HS-27A (cell line): ENCODE measurements around the gene SERTM2.
"Not testable (repeated sequence)": the region's sequence is repeated elsewhere in the genome, so short reads cannot be mapped to it uniquely, and the experiment has no call there.

Experiments used
- DNase-seq: peaks from one replicate; pipeline ENCODE4 v3.0.0-alpha.2; 2012; ENCODE audit warnings: low read depth, missing footprints

SERTM2 gene

DNA sequence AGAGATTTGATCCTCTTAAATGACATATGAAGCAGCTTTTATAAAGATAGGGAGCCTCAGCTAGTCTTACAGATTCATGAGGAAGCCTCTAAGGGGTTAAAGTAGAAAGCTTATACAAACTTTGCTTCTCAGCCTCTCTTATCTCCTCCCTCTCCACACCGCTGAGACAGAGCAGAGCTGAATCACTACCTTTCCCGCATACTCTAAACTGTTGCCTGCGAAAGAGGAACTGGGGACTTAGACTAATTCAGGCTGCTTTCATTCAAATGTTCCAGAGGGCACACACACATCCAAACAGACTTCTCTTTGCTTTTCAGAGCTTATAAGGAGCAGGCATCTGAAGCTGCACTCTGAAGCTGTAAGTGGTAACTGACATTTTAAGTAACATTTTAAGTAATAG is at the start of gene SERTM2:
TSS of gene SERTM2 (plus strand) at position 169 of the 400 bp plus-strand sequence. CDS start 7,213 bp downstream, outside the sequence.
- DNase-seq: no peak

DNA sequence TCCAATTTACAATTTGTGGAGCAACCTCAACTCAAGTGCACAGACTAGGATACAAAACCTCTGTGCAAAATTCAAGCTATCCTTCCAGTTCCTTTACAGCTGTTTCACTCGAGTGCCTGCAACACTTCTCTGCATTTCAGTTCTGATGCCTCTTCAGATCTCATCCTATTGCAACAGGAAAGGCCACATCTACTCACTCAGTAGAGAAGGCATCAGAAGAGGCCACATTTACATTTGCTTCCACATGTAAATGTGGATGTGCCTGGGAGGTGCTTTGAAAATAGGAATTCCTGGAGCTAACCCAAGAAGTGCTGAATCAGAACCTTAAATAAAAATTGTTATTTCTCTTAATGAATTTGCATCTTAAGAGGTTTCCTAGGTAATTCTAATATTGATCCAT is 45.8 kb upstream of the SERTM2 start:
- no peak for DNase-seq

DNA sequence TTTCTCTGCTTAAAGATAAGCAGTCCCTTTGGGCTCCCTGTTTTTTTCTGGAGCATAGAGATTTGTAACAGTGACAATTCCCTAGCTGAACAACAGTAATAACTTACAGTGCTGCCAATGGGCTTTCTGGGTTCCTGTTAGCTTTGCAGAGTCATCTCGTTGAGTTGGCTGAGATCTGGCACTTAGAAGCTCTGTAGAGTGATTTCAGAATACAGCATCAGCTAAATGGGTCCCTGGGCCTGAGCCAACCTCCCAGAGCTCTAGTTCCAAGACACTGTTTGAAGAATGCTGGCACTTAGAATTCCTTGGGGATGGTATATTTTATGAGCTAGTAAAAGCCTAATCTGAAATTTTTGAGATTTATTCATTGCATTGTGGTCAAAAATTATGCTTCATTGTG is 43.5 kb upstream of the SERTM2 start:
- DNase-seq: no peak

DNA sequence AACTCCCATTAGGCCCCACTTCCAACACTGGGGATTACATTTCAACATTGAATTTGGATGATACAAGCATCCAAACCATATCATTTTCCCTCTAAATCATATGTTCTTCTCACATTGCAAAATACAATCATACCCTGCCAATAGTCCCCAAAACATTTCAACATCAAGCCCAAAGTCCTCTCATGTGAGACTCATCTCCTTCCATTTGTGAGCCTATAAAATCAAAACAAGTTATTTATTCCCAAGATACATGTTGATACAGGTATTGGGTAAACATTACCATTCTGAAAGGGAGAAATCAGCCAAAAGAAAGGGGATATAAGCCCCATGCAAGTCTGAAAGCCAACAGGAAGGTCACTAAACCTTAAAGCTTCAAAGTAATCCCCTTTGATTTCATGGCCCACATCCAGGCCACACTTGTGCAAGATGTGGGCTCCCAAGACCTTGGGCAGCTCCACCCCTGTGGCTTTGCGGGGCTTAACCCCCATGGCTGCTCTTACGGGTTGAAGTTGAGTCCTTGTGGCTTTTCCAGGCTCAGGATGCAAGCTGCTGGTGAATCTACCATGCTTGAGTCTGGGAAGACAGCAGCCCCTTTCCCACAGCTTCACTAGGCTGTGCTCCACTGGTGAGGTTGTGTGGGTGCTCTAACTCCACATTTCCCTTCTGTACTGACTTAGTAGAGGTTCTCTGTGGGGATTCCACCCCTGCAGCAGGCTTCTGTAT is 40.6 kb upstream of the SERTM2 start:
- DNase-seq: no peak

DNA sequence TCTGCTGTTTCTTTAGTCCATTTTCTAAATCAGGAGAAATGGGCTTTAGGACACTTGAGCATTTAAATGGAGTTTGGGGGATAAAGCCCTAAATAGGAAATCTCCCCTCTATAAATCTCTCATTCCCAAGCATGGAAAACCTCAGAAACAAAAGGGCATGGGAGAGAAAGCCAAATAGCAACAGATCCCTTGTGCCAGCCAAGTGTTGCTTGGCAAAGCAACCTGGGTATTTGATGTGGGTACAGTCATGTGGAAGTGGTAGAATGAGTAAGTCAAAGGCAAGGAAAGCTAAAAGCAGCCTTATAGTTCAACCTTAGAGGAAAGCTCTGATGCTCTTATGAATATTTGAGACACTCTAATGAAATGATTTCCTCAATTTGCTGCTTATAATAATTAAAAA is 29.5 kb upstream of the SERTM2 start:
- no peak for DNase-seq

DNA sequence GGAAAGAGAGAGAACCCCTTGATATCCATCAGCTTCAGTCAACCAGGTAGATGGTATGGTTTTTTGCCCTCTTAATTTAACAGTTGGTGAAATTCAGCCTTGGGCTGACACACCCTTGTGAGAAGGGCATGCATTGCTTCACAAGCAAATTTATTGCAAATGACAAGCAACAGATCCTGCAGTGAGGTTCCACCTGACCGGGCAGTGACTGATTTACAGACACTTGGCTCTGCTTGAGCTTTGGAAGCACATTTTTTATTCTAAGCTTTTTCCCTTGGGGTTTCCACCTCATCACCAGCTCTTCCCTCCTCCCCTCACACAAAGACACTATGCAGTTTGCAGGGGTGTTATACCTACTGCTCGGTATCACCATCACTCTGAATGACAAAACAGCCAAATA is 28.3 kb upstream of the SERTM2 start:
- DNase-seq: no peak

DNA sequence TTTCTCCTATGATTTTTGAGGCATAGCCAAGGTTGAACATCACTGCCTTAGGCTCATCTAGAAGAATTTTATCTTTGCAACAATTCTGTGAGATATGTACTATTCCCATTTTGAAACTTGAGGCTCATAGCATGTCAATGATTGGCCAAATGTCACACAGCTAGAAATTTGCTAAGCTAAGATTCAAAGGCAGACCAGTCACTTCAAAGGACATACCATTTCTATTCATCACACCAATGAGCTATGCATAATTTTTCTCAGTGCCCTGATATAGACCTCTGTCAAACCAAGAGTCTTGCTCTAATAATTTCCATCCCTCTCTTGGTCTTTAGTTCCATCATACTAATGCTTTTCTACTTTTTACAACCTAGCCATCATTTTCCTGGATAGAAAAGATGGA is 27.6 kb upstream of the SERTM2 start:
- DNase-seq: no peak

DNA sequence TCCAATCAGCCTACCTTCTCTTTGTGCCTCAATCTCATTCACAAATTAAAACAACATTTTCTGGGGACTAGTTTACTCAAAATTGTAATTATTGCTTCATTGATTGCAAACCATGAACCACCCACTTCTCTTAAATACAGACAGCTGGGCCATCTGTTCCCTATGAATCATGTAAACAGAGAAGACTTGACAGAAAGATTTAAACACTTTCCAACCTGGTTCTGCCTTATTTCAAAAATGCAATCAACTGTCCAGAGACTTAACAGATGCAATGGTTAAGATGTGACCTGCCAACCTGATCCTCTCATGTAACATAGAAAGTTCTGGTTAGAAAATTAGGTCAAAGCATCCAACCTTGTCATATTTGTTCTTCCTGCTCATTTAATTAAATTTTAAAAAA is 20.8 kb upstream of the SERTM2 start:
- no peak for DNase-seq

DNA sequence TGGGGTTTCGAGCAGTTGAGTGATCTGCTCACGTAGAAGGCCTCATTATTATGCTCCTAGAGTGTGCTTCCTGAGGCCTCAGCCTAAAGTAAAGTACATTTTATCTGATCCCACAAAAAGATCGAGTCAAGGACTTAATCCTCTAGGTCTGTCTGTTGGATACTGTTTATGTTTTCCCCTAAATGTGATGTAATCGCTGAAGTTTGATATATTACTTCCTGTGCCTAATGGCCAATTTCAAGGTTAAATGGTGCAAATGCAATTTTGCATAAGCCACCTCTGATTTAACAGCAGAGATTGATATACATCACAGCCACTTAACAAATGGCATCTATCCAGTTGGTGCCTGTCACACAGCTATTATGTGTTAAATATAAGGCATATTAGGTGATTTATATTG is 19.4 kb upstream of the SERTM2 start:
- DNase-seq: no peak

DNA sequence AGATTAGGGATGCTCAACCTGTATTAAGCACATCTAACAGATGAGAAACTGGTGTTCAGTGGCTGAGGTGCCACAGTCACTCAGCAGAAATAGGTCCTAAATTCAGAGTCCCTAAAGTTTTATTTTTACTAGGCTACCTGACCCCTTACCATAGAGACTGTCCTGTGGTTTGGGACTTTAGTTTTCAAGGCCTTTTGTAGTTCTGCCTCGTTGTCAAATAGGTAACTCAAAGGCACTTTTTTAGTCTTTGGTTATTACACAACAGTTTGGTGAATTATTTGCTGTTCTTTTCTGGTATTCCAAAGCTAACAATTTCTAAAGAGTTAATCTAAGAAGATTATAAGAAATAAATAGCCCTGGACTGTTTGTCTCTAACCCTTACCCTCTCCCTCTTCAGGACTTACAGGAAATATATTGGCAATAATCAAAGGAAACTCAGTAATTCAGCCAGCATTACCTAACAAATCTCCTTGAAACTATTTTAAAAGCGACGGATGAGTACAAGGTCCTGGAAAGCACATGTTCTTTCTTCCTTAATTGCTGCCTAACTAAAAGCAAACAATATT is 12.8 kb upstream of the SERTM2 start:
- no peak for DNase-seq

DNA sequence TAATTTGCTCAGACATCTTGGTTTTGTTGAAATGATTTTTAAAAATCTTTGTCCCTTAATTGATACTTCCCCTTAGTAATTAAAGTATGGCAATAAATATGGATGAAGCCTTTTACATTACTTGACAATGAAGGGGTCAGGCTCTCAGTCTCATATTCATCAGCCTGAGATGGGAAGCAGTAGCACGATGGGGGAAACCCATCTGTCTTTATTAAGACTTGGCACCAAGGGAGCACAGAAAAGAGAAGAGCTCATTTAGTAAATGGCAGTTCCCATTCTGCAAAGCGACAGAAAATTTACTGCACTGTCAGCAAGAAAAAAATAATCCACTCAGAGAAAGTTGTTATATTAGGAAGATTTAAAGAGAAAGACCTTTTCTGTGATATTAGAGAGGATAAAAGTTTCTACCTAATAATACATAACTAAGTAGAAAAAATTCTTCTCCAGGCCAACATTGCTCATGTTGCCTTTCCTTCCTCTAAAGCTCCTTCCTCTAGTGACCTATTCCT is 7.9 kb upstream of the SERTM2 start:
- DNase-seq: no peak

DNA sequence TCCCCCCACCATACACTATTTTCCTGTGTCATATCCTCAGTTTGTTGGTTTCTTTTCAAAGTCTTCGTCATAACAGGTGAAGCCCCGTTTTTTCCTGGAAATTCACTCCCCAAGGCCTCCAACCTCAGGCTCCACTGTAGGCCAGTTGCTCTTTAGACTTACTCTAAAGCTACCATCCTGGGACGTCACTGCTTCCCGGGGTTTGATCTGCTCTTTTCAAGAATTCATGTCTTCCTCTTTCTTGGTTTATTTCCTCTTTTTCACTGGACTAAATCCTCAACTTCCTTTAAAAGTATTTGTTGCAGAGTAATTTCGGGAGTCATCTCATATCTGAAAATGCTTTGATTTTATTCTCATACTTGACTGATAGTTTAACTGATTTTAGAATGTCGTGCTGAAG is 6.5 kb upstream of the SERTM2 start:
- DNase-seq: no peak

DNA sequence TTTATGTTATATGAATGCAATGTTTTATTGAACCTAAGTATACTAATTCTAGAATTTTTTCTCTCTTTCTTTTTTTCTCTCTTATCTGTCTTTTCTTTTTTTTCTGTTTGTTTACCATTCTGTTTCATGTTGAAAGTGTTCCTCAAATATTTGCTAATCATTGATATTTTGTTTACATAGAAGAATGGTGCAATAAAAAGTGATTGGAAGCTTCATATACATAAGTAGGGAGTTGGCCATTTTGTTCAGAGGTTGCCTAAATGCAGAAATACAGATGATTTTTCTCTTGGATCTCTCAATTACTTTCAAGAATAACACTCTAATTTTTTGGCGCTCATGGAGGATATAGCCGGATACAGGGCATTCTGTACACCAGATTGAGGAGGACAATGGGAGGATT is 5.7 kb upstream of the SERTM2 start:
- DNase-seq: no peak

DNA sequence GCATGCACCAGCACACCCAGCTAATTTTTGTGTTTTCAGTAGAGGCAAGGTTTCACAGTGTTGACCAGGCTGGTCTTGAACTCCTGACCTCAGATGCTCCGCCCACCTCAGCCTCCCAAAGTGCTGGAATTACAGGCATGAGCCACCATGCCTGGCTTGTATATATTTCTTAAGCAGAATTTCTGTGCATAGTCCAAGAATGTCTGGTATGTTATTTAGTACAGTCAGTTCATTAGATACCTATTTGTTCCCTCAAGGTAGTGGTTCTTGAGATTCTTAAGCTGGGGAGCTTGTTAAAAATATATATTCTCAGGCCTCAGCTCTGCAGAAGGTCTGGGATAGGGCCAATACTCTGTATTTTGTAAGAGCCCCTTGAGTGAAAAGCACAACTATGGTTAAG is 4.6 kb upstream of the SERTM2 start:
- DNase-seq: no peak

DNA sequence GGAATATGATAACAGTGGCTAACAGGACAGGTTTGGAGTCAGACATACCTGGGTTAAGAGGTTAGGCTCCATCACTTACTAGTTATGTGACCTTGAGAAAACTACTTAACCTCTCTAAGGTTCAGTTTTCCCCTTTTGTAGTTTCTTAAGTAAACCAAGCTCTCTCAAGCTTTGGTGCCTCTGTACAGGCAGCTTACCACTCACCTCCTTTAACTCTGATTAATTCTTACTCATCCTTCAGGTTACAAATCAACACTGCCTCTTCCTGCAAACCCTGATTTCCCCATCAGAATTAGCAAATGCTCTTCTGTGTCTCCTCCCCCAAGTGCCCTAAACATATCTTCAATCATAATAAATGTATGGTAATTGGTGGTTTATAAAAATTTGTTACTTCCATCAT is 3.5 kb upstream of the SERTM2 start:
- no peak for DNase-seq

DNA sequence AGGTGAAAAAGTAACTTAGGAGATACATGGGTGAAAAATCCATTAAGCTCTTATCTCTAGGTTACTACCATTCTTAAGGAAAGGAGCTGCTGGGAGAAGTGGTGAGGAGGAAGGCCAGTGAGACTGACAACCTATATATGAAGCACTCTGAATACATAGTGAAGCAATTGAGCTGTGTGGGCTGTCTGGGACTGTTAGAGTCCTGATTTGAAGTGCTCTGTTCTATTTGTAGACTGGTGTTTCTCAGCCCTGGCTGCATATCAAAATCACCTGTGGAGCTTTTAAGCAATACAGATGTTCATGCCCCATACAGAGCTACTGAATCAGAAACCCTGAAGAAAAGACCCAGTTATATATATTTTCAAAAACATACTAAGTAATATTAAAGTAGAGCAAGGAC is 3.9 kb downstream of the SERTM2 start:
- DNase-seq: no peak

DNA sequence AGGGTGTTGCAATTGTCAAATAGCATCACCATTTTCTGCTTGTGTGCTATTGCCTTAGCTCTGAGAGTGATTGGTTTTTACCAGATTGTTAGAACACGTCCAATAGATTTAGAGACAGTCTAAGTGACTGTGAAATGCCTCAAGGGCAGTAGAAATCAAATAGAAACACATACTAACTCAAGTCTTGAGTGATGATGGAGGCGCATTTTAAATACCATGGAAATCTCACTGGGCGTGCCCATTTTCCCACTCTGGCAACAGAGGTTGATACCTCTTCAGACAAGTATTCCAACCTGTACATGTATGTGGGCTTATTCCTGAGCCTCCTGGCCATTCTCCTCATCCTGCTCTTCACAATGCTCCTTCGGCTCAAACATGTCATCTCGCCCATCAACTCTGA is 7.2 kb downstream of the SERTM2 start:
- DNase-seq: no peak

DNA sequence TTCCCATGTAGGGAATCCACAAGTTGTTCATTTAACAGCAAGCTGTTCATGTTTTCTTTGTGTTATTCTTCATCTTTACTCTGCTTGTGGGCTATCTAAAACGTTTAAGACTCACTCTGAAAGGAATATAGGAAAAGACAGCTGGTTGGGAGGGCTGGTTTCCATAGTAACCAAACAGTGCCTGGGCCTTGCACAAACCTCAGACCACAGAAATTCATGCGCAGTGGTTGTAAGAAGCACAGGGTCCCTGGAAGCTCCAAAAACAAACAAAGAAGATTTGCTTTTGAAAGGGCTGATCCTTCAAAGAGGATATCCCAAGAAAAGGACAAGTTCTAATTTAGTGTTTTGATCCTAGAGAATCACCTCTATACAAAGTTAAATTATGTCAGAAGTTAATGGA is 7.8 kb downstream of the SERTM2 start:
- DNase-seq: no peak

DNA sequence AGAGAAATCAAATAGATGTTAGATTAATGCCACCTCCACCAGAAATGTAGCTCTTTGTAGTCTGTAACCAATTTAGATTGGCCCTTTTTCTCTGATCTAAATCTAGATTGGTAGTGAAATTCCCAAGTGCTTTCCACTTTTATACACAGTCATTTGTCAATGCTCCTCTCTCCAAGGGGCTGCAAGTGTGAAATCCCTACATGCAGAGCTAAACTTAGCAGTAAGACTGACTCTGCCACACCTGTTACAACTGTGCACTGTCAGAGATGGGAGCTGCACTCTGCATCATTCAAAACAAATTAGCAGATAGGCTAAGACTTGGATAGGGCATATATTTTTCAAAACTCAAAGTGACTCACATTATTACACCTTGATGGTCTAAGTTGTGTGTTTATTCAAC is 9.1 kb downstream of the SERTM2 start:
- no peak for DNase-seq

DNA sequence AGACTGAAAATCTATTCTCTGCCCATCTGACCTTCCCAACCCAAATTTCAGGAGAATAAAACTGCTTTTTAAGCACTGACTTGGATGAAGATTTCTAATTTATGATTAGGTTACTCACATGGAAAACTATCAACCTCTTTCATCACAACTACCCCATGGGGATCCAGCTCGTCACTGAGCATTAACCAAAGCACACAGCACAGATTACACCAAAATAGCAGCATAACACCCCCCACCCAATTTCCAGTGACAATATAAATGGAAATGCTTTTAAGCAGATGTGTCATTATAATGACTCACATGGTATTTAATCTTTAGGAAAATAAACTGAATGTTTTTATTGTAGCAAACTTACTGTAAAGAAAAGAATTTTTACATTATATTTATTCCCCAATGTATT is 9.7 kb downstream of the SERTM2 start:
- DNase-seq: no peak

DNA sequence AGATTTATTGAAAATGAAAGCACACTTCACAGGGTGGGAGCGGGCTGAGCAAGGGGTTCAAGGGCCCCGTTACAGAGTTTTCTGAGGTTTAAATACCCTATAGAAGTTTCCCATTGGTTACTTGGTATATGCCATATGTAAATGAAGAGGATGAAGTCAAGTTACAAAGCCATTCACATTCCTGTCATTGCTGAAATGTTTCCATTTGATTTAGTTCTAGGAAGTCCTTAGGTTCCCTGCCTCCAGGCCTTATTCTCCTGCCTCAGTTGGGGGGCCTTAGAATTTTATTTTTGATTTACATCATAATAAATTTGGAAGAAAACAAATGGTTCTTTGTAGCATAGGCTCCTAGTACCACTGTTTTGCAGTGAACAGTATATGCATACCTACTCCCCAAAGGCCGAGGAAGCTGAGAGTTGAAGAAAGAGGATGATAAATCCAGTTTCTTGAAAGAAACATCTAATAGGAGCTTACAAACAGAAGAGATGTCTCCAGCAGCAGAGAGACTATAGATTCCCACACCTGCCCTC is 31.8 kb downstream of the SERTM2 start:
- DNase-seq: no peak

DNA sequence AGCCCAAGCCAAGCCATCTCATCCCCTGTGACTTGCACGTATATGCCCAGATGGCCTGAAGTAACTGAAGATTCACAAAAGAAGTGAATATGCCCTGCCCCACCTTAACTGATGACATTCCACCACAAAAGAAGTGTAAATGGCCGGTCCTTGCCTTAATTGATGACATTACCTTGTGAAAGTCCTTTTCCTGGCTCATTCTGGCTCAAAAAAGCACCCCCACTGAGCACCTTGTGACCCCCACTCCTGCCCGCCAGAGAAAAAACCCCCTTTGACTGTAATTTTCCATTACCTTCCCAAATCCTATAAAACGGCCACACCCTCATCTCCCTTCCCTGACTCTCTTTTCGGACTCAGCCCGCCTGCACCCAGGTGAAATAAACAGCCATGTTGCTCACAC is 37.8 kb downstream of the SERTM2 start:
- DNase-seq: not testable (repeated sequence)

DNA sequence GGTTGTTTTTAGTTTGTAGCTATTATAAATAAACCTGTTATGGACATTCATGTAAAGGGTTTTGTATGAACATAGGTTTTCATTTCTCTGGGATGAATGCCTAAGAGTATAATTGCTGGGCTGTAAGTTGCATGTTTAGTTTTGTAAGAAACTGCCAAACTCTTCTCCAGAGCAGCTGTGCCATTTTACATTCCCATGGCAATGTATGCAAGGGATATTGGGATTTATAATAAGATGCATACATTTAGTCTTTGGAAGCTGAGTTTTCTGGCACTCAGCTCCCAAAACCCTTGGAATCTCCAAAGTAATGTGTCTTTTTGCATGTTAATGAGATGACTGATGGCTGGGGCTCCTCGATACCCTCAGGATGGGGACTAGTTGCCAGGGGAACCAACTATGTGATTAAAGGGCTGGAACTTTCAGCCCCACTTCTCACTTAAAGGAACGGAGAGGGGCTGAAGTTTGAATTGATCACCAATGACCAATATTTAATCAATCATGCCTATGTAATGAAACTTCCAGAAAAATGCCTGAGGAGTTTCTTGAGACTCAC is 44.0 kb downstream of the SERTM2 start:
- DNase-seq: no peak
